Measurements from ENCODE around the gene KSR2. TPM values are rescaled to one million over a fixed set of nuclear protein-coding genes. Genes with fewer than 3 reads are reported as not detected.

The KSR2 gene
- total and polyA plus RNA-seq, 2 donors: 0.02 to 0.09 TPM

DNA sequence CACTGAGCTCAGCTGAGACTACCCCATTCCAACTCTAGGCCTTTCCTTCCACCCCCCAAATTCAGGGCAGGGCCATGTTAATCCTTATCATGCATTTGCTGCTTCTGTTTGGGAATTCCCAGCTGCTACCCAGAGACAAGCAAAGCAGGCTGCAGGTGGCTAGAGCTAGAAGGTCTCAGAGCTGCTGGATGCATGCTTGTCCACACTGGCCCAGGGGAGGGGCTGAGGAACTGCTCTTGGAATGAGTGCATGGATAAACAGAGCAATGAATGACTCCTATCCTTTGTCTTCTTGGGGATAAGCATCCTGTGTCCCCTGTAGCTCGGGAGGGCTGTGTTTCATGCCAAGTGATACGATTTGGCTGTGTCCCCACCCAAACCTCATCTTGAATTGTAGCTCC lies 470.5 kb downstream of the KSR2 start:
- H3K27me3 ChIP-seq (ENCODE audit: control insufficient read depth in 2 of 2, insufficient read depth in 1 of 2, low read length in 1 of 2): no peaks in the 10 kb centered on the region
- H3K27ac ChIP-seq (ENCODE audit: low read depth in 1 of 2, low read length in 1 of 2): no peak overlapping the region
- no peaks in the 10 kb centered on the region for H3K4me1 ChIP-seq (ENCODE audit: control insufficient read depth in 2 of 2, insufficient read depth in 2 of 2, low read length in 2 of 2)
- H3K36me3 ChIP-seq (ENCODE audit: control insufficient read depth in 2 of 2, insufficient read depth in 2 of 2, low read length in 1 of 2): no peaks in the 10 kb centered on the region
- no peaks in the 10 kb centered on the region for H3K9me3 ChIP-seq (ENCODE audit: control insufficient read depth in 2 of 2, insufficient read depth in 1 of 2, low read length in 1 of 2)
- H3K4me3 ChIP-seq (ENCODE audit: low read length in 2 of 2): no peak overlapping the region
- DNase-seq (ENCODE audit: low read depth in 6 of 9, low spot score in 9 of 9): no peak
- WGBS: 79% methylated on average over 2 of the region's 2 CpGs

GRCh38 chr12:117497407-117497806 lies 471.4 kb downstream of the KSR2 start:
- DNase-seq (ENCODE audit: low read depth in 6 of 9, low spot score in 9 of 9): no peak
- Histone ChIP-seq H3K27ac (ENCODE audit: low read depth in 1 of 2, low read length in 1 of 2) (no peak overlapping the region), H3K4me1 (ENCODE audit: control insufficient read depth in 2 of 2, insufficient read depth in 2 of 2, low read length in 2 of 2) (no peaks in the 10 kb centered on the region), H3K4me3 (ENCODE audit: low read length in 2 of 2) (no peak overlapping the region), H3K36me3 (ENCODE audit: control insufficient read depth in 2 of 2, insufficient read depth in 2 of 2, low read length in 1 of 2) (no peaks in the 10 kb centered on the region), H3K9me3 (ENCODE audit: control insufficient read depth in 2 of 2, insufficient read depth in 1 of 2, low read length in 1 of 2) (no peaks in the 10 kb centered on the region), H3K27me3 (ENCODE audit: control insufficient read depth in 2 of 2, insufficient read depth in 1 of 2, low read length in 1 of 2) (no peaks in the 10 kb centered on the region)
- WGBS: 87% methylated on average over 7 of the region's 7 CpGs

GRCh38 chr12:117494833-117495655 lies 473.7 kb downstream of the KSR2 start:
- H3K4me3 ChIP-seq (ENCODE audit: low read length in 2 of 2): no peak overlapping the region
- H3K27me3 ChIP-seq (ENCODE audit: control insufficient read depth in 2 of 2, insufficient read depth in 1 of 2, low read length in 1 of 2): no peaks in the 10 kb centered on the region
- no peaks in the 10 kb centered on the region for H3K9me3 ChIP-seq (ENCODE audit: control insufficient read depth in 2 of 2, insufficient read depth in 1 of 2, low read length in 1 of 2)
- 41% methylated on average over 8 of the region's 8 CpGs for WGBS
- no peak for DNase-seq (ENCODE audit: low read depth in 6 of 9, low spot score in 9 of 9)
- H3K36me3 ChIP-seq (ENCODE audit: control insufficient read depth in 2 of 2, insufficient read depth in 2 of 2, low read length in 1 of 2): no peaks in the 10 kb centered on the region
- no peak overlapping the region for H3K27ac ChIP-seq (ENCODE audit: low read depth in 1 of 2, low read length in 1 of 2)
- H3K4me1 ChIP-seq (ENCODE audit: control insufficient read depth in 2 of 2, insufficient read depth in 2 of 2, low read length in 2 of 2): no peaks in the 10 kb centered on the region

DNA sequence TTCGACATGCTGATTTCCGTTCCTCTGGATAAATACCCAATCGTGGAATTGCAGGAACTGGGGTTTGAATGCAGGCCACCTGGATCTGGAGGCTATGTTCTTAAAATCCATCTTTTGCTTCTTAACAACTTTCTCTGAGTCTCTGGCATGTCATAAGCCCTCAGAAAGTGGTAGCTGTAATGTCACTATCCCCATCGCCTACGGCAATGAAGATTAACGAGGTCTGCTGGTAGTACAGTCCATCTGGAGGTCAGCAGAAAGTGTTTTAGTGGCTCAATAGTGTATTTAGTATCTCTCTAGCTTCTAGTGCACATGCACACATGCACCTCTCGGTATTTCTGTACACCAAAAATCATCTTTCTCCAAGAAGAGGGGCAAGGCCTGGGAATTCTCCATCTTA lies 477.1 kb downstream of the KSR2 start:
- Histone ChIP-seq H3K27me3 (ENCODE audit: control insufficient read depth in 2 of 2, insufficient read depth in 1 of 2, low read length in 1 of 2) (no peaks in the 10 kb centered on the region), H3K4me3 (ENCODE audit: low read length in 2 of 2) (no peak overlapping the region), H3K36me3 (ENCODE audit: control insufficient read depth in 2 of 2, insufficient read depth in 2 of 2, low read length in 1 of 2) (no peaks in the 10 kb centered on the region), H3K9me3 (ENCODE audit: control insufficient read depth in 2 of 2, insufficient read depth in 1 of 2, low read length in 1 of 2) (no peaks in the 10 kb centered on the region), H3K4me1 (ENCODE audit: control insufficient read depth in 2 of 2, insufficient read depth in 2 of 2, low read length in 2 of 2) (no peaks in the 10 kb centered on the region), H3K27ac (ENCODE audit: low read depth in 1 of 2, low read length in 1 of 2) (no peak overlapping the region)
- no peak for DNase-seq (ENCODE audit: low read depth in 6 of 9, low spot score in 9 of 9)
- WGBS: 81% methylated on average over 7 of the region's 7 CpGs

DNA sequence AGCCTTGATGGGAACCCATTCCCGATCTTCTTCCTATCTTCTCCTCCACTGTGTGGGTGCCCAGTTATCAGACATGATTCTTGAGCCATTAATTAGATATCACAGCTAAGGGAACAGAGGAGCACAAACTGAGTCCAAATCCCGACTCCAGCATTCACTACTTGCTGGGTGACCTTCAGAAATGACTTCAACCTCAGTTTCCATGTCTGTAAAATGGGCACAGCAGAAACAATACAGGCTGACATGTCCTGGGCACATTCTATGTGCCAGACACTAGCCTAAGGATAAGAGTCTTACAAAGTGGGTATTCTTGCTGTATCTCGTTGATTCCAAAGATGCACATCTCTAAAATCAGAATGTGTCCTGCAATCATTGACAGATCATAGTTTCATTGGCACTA lies 478.7 kb downstream of the KSR2 start:
- Histone ChIP-seq H3K4me1 (ENCODE audit: control insufficient read depth in 2 of 2, insufficient read depth in 2 of 2, low read length in 2 of 2) (no peaks in the 10 kb centered on the region), H3K9me3 (ENCODE audit: control insufficient read depth in 2 of 2, insufficient read depth in 1 of 2, low read length in 1 of 2) (no peaks in the 10 kb centered on the region), H3K27ac (ENCODE audit: low read depth in 1 of 2, low read length in 1 of 2) (no peak overlapping the region), H3K27me3 (ENCODE audit: control insufficient read depth in 2 of 2, insufficient read depth in 1 of 2, low read length in 1 of 2) (no peaks in the 10 kb centered on the region), H3K36me3 (ENCODE audit: control insufficient read depth in 2 of 2, insufficient read depth in 2 of 2, low read length in 1 of 2) (no peaks in the 10 kb centered on the region), H3K4me3 (ENCODE audit: low read length in 2 of 2) (no peak overlapping the region)
- 81% methylated on average over 3 of the region's 3 CpGs for WGBS
- DNase-seq (ENCODE audit: low read depth in 6 of 9, low spot score in 9 of 9): no peak

- H3K4me1 ChIP-seq (ENCODE audit: control insufficient read depth in 2 of 2, insufficient read depth in 2 of 2, low read length in 2 of 2): no peaks in the 10 kb centered on the region
- DNase-seq (ENCODE audit: low read depth in 6 of 9, low spot score in 9 of 9): no peak
- H3K36me3 ChIP-seq (ENCODE audit: control insufficient read depth in 2 of 2, insufficient read depth in 2 of 2, low read length in 1 of 2): no peaks in the 10 kb centered on the region
- H3K9me3 ChIP-seq (ENCODE audit: control insufficient read depth in 2 of 2, insufficient read depth in 1 of 2, low read length in 1 of 2): no peaks in the 10 kb centered on the region
- WGBS: 95% methylated on average over 3 of the region's 3 CpGs
- no peak overlapping the region for H3K27ac ChIP-seq (ENCODE audit: low read depth in 1 of 2, low read length in 1 of 2)
- no peak overlapping the region for H3K4me3 ChIP-seq (ENCODE audit: low read length in 2 of 2)
- no peaks in the 10 kb centered on the region for H3K27me3 ChIP-seq (ENCODE audit: control insufficient read depth in 2 of 2, insufficient read depth in 1 of 2, low read length in 1 of 2)
Measured at GRCh38 chr12:117489671-117490070, 479.1 kb downstream of the KSR2 start.

GRCh38 chr12:117486840-117487659 lies 481.7 kb downstream of the KSR2 start:
- no peak overlapping the region for H3K4me3 ChIP-seq (ENCODE audit: low read length in 2 of 2)
- no peak for DNase-seq (ENCODE audit: low read depth in 6 of 9, low spot score in 9 of 9)
- no peak overlapping the region for H3K27ac ChIP-seq (ENCODE audit: low read depth in 1 of 2, low read length in 1 of 2)
- H3K4me1 ChIP-seq (ENCODE audit: control insufficient read depth in 2 of 2, insufficient read depth in 2 of 2, low read length in 2 of 2): no peaks in the 10 kb centered on the region
- 86% methylated on average over 5 of the region's 5 CpGs for WGBS
- no peaks in the 10 kb centered on the region for H3K27me3 ChIP-seq (ENCODE audit: control insufficient read depth in 2 of 2, insufficient read depth in 1 of 2, low read length in 1 of 2)
- H3K36me3 ChIP-seq (ENCODE audit: control insufficient read depth in 2 of 2, insufficient read depth in 2 of 2, low read length in 1 of 2): no peaks in the 10 kb centered on the region
- H3K9me3 ChIP-seq (ENCODE audit: control insufficient read depth in 2 of 2, insufficient read depth in 1 of 2, low read length in 1 of 2): no peaks in the 10 kb centered on the region

DNA sequence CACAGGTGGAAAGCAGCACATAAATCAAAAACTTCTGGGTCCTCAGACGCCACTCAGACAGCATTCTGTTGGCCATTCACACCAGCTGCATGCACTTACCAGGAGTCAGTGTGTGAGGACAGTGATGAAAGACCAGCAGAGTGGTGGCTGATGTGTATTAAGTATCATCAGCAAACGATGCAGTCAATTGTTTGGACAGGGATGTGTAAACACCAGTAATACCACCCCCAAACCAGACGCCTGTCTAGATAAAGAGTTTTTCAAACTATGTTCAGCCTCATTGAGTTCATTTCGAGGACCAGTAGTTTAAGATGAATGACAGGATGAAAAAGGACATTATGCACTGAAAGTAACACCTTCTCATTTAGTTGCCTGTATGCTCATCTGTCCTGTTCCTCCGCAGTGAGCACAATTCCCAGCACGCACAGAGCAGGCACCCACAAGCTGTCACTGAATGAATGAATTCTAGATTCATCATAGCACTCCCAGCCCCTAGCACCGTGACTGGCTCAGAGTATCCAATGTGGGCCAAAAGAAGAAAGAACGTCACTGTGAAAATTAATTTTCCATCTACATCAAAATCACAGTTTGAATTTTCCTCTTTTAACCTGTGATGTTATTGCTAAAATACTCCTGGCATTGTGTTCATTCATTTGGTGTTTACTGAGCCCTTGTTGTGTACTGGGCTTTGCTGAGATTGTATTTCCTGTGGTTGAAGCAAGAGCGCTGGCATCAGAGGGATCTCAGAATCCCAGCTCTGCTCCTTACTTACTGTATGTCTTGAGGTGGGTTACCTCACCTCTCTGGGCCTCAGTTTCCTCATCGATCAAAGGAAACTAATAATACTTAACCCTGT lies 482.6 kb downstream of the KSR2 start:
- Histone ChIP-seq H3K36me3 (ENCODE audit: control insufficient read depth in 2 of 2, insufficient read depth in 2 of 2, low read length in 1 of 2) (no peaks in the 10 kb centered on the region), H3K27me3 (ENCODE audit: control insufficient read depth in 2 of 2, insufficient read depth in 1 of 2, low read length in 1 of 2) (no peaks in the 10 kb centered on the region), H3K9me3 (ENCODE audit: control insufficient read depth in 2 of 2, insufficient read depth in 1 of 2, low read length in 1 of 2) (no peaks in the 10 kb centered on the region), H3K27ac (ENCODE audit: low read depth in 1 of 2, low read length in 1 of 2) (no peak overlapping the region), H3K4me3 (ENCODE audit: low read length in 2 of 2) (no peak overlapping the region), H3K4me1 (ENCODE audit: control insufficient read depth in 2 of 2, insufficient read depth in 2 of 2, low read length in 2 of 2) (no peaks in the 10 kb centered on the region)
- DNase-seq (ENCODE audit: low read depth in 6 of 9, low spot score in 9 of 9): no peak
- 74% methylated on average over 10 of the region's 10 CpGs for WGBS
